Endothelial cell of umbilical vein (primary cell): ENCODE data around the gene GNL2.

Experiments used
- CTCF ChIP-seq, 2 donors: IDR thresholded peaks; 1 replicate in 1 of 2; 2 replicates in 1 of 2; pipeline ENCODE4 v1.5.1; 2011; ENCODE audit warnings: low read length in 2 of 2, mild to moderate bottlenecking in 2 of 2, moderate library complexity in 2 of 2, control low read depth in 1 of 2, inconsistent platforms in 1 of 2, low read depth in 1 of 2; ENCODE audit not compliant: insufficient read depth in 1 of 2; ENCODE audit errors: extremely low read depth in 1 of 2
- FOS ChIP-seq: IDR thresholded peaks from 2 replicates; pipeline ENCODE4 v1.6.1; 2011; ENCODE audit warnings: mild to moderate bottlenecking, low read length, moderate library complexity, borderline replicate concordance; ENCODE audit not compliant: insufficient read depth
- GATA2 ChIP-seq: IDR thresholded peaks from 2 replicates; pipeline ENCODE4 v1.7.0; 2011; ENCODE audit warnings: low read depth, mild to moderate bottlenecking, moderate library complexity, mixed read lengths, low read length; ENCODE audit not compliant: insufficient read length, insufficient read depth
- MAX ChIP-seq: IDR thresholded peaks from 2 replicates; pipeline ENCODE4 v1.6.1; 2011; ENCODE audit not compliant: insufficient read depth, insufficient read length
- POLR2A ChIP-seq: IDR thresholded peaks from 2 replicates; pipeline ENCODE4 v1.6.1; 2012; ENCODE audit warnings: low read depth, mild to moderate bottlenecking, control low read depth, low read length

GRCh38 chr1:37540036-37540785, 55.5 kb downstream of the GNL2 start:
- no peak for TF ChIP-seq CTCF (IDR thresholded peaks at IDR 0.05; ENCODE audit: extremely low read depth in 1 of 2, insufficient read depth in 1 of 2, low read depth in 1 of 2, low read length in 2 of 2)
- TF ChIP-seq GATA2, result no peak
- TF ChIP-seq MAX, result no peak
- no peak for TF ChIP-seq FOS
- TF ChIP-seq POLR2A, result no peak
